GM19351 (cell line): ENCODE data around the gene HAP1.
"Not testable (repeated sequence)": the region's sequence is repeated elsewhere in the genome, so short reads cannot be mapped to it uniquely, and the experiment has no call there.

Experiments used
- ATAC-seq: cut with Tn5 transposase; IDR thresholded peaks from one replicate; pipeline ENCODE4 v1.9.1; 2021; ENCODE audit warnings: mild to moderate bottlenecking, moderate library complexity; ENCODE audit not compliant: unreplicated experiment

HAP1 gene

DNA sequence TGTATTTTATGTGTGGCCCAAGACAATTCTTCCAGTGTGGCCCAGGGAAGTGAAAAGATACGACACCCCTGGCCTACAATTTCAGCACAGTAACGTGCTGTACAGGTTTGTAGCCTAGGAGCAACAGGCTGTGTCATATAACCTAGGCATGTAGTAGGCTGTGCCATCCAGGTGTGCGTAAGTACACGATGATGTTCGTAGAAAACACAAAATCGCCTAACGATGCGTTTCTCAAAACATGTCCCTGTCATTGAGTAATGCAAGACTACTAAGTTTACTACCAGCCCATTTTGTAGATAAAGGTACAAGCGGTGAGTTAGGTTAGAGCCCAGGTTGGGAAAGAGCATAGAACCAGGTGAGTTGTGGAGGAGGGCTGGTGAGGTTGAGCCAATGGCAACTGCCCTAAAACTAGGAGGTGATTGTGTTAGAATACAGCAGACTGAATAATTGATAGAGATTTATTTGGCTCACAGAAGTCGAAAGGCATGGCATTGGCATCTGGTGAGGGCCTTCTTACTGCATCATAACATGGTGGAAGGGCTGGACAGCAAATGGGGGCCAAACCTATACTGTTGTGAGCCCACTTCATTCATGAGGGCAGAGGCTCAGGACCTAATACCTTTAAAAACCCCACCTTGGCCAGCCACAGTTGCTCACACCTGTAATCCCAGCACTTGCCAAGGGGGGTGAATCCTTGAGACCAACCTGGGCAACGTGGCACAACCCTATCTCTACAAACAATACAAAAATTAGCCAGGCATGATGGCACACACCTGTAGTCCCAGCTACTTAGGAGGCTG is 41.5 kb downstream of the HAP1 start:
- no peak for ATAC-seq

DNA sequence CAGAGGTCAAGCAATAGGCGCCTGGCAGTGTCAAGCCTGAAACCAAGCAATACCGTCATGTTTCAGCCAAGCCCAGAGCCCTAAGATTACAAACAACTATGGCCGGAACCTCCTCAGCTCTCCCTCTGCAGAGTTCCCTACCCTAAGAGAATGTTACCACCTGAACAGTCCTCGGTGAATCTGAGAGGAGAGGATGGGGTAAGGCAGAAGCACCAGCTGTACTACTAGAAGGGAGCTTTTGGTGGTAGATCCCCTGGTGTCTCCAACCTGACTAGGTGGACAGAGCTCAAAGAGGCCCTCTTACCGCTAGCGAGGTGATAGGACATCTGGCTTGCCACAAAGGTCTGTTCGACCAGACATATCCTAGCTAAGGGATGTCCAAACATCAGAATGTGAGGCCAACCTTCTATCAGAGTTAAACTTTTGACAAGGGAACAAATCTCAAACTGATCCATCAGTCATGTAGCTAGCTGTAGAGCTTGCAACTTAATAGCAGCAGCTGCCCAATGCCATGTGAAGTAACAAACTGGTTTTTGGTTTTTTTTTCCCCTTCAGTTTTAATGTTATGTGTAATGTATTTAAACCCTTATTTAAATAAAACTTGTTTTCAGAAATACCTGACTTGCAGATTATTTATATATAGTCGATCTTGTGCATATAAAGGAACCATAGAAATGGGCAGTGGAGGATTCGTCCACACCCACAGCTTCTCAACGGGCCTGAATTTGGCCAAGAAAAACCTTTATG is 43.2 kb downstream of the HAP1 start:
- no peak for ATAC-seq

DNA sequence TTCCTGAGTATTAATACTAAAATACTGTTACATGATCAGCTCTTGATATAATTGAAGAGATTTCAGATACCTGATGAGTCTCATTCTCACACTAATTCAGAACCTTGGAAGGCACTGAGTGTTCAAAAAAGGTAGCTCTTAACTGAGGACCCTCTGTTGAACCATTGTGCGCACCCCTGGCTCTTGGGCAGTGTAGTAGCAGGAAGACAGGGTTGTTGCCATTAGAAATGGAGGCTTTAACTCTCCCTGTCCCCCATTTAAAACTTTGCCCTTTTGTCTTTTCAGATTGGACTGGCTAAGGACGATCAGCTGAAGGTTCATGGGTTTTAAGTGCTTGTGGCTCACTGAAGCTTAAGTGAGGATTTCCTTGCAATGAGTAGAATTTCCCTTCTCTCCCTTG is 43.9 kb downstream of the HAP1 start:
- no peak for ATAC-seq

DNA sequence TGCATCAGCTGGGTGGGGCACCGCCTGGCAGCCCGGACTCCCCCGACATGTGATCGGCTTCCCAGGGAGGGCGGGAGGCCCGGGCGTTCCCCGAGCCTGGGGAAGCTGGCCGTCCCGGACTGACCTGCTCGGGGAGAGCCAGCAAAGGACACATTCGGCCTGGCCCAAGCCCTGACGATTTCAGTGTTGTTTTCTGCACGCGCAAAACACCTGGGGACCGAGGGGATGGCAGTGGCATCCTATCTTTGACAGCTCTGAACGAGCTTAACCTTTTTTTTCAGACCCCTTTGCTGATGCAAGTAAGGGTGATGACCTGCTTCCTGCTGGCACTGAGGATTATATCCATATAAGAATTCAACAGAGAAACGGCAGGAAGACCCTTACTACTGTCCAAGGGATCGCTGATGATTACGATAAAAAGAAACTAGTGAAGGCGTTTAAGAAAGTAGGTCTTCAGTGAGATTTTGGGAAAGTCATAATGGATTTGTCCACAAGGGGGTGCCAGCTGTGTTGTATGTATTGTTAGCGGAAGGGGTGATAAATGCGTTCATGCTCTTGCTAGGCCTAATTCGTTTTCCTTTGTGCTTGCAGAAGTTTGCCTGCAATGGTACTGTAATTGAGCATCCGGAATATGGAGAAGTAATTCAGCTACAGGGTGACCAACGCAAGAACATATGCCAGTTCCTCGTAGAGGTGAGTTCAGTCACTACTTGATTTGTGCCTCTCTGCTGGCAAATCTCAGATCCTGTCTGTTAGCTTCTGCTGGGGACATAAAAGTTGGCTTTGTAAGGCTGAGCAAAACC is 44.7 kb downstream of the HAP1 start:
- no peak for ATAC-seq

DNA sequence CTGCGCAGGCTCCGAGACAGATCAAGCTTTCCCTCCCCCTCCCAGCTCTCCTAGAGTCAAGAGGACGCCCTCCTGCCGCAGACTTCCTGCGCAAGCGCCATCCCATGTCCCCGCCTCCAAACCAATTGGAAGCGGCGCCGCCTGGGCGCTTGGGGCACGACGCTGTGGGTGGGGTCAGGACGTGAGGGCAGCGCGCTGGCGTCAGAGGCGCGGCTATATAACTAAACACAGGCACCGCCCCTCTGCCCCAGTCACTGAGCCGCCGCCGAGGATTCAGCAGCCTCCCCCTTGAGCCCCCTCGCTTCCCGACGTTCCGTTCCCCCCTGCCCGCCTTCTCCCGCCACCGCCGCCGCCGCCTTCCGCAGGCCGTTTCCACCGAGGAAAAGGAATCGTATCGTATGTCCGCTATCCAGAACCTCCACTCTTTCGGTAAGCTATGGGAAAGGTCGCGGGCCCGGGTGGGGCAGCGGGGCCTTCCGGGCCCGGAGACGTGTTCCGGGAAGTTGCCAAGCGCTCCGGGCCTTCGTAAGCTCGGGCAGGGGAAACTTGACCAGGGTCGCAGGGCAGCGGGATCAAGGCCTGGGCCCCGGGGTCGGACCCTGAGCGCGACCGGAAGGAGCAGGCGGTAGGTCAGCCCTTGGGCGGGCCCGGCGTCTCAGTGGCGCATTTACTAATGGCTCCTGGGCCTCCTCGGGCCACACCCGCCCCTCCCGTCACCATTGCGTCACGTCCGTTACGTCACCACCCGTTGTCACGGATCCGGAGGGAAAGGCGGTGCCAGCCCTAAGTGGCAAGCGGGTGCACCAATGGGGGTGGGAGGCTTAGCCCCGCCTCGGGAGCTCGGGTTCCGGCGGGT is 45.6 kb downstream of the HAP1 start, which contains the start of gene EIF1:
Gene EIF1 (plus strand): TSS at position 245 of the 856 bp plus-strand sequence. CDS start 154 bp downstream, at position 399.
- ATAC-seq = peak; percentile 75

DNA sequence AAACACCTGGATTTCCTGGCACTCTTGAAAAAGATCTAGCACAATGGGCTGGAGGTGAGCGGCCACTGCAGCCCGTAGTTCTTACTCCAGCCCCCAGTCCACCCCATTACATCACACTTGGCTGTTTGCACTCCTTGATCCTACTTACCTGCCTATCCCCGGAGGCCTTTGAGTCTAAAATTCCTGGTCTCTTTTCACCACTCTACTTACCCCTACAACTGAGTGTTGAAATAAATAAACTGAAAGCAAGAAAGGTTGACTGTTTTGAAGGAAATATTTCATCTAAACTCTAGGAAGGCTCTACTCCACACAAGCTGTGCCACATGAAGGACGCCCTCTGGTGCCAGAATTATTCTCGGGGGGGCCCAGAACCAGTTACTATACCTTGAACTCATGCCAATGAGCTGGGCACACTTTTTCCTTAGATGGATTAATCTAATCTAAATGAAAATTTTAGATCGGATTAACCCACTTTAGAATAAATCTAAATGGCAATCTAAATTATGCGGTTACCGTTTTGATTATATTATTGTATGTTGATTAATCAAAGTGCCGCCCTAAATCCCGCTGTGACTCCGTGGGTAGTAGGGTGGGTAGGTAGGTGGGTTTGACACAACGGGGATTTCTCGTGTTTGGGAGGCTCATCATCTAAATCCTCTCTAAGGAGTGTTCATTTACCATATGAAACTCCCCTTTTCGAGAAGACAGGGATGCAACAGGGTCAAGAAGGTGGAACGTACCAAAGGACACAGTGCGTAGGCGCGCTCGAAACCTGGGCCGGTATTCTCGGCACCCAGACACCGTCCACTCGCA is 46.4 kb downstream of the HAP1 start:
- peak; percentile 1 for ATAC-seq

DNA sequence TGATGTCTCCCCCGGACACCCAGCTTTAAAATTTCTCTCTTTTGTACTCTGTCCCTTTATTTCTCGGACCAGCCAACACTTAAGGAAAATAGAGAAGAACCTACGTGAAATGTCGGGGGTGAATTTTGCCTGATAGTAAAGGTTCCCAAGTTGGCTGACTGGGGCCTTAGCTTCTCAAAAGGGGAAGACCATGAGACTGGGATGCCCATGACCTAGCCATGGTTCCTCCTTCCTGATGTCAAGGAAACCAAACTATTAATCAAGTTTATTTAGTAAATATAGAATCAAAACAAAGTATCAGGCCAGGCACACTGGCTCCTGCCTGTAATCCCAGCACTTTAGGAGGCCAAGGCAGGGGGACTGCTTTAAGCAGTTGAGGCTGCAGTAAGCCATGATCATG is 48.2 kb downstream of the HAP1 start:
- ATAC-seq = no peak

DNA sequence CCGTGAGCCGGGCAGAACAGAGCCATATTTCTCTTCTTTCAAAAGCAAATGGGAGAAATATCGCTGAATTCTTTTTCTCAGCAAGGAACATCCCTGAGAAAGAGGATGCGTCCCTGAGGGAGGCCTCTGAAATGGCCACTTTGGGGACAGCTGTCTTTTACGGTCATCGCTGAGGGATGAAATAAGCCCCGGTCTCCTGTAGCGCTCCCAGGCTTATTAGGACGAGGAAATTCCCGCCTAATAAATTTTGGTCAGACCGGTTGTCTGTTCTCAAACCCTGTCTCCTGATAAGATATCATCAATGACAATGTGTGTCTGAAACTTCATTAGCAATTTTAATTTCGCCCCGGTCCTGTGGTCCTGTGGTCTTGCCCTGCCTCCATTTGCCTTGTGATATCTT is 48.7 kb downstream of the HAP1 start:
- ATAC-seq = not testable (repeated sequence)

DNA sequence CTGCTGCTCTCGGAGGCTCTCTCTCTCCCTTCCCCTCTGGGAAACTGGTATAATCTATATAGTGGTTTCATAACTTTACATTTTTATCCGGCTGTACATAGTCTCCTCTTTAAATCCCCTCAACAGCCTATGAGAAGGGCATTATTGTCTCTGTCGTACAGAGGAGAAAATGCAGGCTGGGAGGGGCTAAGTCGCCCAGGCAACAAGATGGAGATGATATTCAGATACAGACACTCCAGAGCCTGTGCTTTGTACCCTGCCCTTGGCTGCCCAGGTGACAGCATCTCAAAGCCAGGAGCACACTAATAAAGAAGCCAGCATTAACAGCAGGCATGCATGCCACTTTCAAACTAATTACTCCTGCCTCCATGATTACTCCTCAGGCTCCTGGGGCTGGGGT is 50.4 kb downstream of the HAP1 start:
- no peak for ATAC-seq

DNA sequence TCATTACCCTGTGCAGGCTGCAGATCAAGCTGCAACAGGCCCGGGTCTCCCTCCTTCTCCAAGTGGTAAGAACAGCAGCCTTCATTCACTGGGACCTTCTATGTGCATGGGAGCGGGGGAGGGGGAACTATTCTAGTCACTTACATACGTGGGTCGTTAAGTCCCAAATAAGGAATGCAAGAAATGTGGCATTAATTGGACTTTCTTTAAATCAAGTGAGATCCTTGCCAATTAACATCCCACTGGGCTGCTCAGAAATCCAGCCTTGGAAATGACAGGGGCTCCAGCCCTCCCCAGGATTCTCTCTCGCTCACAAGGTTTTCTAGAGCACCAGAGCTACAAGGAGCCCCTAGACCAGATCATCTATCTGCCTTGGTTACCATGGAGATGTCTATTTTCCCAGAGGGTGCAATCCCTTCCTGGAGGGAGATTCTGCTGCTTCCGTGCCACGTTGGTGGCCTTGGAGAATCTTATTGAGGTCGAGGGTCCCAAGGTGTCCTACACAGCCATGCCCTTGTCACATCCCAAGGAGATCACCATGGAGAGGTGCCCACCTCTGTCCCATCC is 50.9 kb downstream of the HAP1 start:
- ATAC-seq = no peak

DNA sequence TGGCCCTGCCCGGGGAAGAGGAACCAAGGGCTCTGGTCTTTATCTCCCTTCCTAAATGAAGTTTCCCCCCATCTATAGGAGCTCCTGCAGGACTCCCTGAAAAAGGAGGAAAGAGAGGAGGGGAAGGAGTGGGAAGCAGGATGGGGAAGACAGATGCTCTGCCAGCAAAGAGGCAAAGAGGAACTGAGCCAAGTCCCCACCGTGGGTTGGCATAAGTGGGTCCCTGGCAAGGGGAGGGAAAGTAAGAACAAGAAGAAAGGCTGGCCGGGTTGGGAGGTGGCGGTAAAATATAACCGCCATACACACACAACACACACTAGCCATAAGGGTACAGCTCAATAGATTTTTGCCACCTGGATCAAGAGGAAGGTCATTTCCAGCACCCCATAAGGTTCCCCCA is 51.8 kb downstream of the HAP1 start:
- no peak for ATAC-seq

DNA sequence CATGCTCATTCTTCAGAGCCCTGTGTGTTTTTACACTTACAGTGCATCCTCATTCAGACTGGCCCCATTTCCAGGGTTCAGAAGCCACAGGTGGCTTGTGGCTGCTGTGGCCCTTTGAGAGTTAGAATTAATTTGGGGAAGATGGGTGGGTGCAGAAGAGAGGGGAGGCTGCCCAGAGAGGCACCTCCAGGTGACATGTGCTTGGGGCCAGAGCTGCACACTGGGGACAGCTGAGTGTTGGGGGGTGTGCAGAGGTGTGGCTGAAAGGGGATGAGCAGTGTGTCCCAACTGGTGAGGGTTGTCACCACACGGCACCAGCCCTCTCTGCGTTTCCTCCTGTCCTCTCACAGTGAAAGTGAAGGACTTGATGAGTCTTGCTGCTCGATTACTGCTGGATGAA is 52.7 kb downstream of the HAP1 start:
- no peak for ATAC-seq

DNA sequence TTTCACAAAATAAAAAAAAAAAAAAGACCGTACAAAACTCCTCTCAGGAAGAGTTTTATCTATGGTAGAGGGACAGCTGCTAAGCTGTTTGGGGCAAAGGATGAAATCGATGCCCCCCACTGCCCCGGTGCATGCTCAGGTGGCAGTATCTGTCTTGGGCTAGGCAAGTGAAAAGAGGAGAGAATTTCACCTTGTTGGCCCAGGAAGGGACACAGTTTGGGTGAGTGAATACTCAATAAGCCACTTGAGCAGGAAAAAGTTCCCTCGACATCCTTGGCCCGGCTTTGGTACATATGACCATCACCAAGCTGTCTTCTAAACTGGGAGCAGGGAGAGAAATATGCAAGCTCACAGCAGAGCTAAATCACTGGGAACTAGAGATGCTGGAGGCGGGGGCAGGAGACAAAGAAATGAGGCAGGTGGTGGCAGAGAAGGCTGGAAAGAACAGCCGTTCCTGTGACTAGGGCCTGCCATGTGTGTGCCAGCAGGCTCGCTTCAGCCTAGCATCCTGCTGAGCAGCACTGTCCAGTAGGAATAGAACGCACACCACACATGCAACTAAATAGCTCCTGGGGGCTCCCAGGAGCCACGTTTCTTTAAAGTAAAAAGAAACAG is 53.9 kb downstream of the HAP1 start:
- ATAC-seq = no peak

DNA sequence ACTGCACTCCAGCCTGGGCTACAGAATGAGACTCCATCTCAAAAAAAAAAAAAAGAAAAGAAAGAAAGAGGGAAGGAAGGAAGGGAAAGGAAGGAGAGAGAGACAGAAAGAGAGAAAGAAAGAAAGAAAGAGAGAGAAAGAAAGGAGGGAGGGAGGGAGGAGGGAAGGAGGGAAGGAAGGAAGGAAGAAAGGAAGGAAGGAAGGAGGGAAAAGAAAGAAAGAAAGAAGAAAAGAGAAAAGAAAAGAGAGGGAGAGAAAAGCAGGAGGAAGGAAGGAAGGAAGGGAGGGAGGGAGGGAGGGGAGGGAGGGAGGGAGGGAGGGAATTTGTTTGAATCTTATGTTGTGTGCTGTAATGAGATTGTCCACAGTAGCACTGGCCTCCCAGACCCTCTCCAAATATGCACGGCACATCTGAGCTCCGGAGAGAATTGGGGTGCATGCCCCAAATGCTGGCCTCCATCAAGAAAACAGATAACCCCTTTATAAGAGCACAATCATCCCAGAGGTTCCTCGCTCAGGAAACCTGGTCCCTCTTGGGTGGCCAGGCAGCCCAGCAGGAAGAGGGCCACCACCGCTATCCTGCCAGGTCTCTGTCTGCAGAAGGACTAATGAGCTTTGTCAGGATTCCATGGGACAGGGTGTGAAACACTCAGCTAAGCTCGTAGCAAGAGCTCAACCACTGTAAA is 54.6 kb downstream of the HAP1 start:
- no peak for ATAC-seq

DNA sequence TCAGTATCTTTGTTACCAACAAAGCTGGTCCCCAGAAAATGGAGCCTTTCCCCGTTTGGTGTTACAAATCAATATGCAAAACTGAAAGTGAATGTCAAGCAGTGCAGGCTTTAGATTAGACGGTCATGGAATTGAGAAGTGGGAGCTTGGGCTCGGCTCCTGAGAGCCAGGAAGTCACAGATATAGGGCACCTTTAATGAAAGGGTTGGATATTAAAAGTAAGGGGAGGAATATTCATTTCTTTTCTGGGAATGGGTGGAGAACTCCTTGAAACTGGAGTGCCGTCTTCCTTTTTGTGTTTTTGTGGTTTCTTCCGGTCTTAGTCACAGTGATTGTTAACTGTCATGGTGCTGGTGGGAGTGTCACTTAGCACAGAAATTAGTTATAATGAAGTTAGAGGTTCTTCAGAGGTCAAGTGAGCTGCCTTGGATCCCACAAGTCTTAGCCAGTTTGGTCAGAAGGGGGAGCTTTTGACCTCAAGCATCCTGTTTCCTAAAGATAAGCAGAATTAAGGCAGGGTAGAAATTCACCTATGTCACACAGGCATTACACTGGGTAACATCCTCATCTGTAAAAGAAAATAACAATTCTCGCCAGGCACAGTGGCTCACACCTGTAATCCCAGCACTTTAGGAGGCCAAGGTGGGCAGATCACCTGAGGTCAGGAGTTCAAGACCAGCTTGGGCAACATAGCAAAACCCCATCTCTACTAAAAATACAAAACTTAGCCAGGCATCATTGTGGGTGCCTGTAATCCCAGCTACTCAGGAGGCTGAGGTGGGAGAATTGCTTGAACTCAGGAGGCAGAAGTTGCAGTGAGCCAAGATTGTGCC is 55.3 kb downstream of the HAP1 start:
- ATAC-seq = peak; percentile 64

DNA sequence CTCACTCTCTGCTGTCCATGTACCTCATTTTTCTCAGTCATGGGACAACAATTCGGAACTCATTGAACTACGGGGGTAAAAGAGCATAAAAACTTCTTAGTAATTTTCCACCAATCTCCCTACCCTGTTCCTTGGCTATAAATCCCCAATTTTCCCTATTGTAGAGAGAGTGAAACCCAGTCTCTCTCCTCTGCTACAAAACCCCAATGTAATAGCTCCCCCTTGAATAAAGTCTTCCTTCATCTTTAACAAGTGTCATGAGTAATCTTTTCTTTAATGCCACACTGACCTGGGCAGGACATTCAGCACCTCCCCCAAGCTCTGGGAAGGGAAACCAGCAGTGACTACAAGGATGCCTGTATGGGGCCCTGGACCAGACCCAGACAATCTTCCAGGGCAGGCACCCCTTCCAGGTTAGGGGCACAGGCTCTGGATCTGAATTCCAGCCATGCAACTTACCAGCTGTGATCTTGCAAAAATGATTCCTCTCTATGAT is 56.0 kb downstream of the HAP1 start:
- ATAC-seq = peak; percentile 39

DNA sequence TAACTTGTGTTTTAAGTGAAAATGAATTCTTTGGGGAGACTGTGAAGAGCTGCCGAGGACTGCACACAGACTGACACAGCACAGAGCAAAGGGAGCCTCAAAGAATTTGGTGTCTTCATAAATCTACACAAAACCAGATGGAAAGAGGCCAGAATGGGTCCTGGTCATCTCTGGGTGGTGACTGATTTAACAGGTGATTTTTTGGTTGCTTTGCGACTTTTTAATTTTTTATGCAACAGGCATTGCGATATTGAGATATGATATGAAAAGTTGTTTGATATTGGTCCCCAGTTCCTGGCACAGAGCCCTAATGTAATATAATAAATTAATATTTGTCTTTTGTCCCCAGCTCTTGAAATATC is 58.4 kb downstream of the HAP1 start:
- ATAC-seq = no peak
